ENCODE results near the gene ATP2C1.

DNA sequence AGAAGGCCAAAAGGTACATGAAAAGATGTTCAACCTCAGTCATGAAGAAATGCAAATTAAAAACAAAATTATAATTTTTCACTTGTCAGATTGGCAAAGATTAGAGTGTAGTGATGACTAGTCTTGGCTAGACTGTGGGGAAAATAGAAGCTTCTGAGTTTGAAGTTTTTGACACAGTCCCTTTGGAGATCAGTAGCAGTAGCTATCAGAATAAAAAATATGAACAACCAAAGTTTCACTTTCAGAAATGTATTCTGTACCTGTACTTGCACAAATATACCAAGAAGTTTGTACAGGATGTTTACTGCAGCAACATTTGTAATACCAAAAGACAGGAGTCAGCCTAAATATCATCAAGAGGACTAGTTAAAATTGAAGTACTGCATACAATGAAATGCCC is 14.1 kb downstream of the ATP2C1 start:
- TF ChIP-seq RCOR1 (IDR thresholded peaks at IDR 0.05; ENCODE audit: borderline replicate concordance in 1 of 2, low read depth in 2 of 2, low read length in 2 of 2) (no peak), ZSCAN29 (IDR thresholded peaks at IDR 0.05) (no peak), JUN (IDR thresholded peaks at IDR 0.05; ENCODE audit: borderline replicate concordance, low read depth, low read length) (no peak), JUN (CRISPR knock-in tag; IDR thresholded peaks at IDR 0.05; ENCODE audit: borderline replicate concordance) (no peak), FOXM1 (IDR thresholded peaks at IDR 0.05; ENCODE audit: low read depth) (no peak), FOXM1 (CRISPR knock-in tag; IDR thresholded peaks at IDR 0.05; ENCODE audit: low read depth) (no peak), ATF1 (CRISPR knock-in tag; IDR thresholded peaks at IDR 0.05) (no peak), ATF1 (tag; IDR thresholded peaks at IDR 0.05) (no peak), FOXK1 (CRISPR knock-in tag; IDR thresholded peaks at IDR 0.05; ENCODE audit: borderline replicate concordance) (no peak), RAD21 (CRISPR knock-in tag; conservative IDR thresholded peaks at IDR 0.05 in 1 of 2, IDR thresholded peaks at IDR 0.05 in 1 of 2) (no peak)
- TF ChIP-seq, protein P1, sequence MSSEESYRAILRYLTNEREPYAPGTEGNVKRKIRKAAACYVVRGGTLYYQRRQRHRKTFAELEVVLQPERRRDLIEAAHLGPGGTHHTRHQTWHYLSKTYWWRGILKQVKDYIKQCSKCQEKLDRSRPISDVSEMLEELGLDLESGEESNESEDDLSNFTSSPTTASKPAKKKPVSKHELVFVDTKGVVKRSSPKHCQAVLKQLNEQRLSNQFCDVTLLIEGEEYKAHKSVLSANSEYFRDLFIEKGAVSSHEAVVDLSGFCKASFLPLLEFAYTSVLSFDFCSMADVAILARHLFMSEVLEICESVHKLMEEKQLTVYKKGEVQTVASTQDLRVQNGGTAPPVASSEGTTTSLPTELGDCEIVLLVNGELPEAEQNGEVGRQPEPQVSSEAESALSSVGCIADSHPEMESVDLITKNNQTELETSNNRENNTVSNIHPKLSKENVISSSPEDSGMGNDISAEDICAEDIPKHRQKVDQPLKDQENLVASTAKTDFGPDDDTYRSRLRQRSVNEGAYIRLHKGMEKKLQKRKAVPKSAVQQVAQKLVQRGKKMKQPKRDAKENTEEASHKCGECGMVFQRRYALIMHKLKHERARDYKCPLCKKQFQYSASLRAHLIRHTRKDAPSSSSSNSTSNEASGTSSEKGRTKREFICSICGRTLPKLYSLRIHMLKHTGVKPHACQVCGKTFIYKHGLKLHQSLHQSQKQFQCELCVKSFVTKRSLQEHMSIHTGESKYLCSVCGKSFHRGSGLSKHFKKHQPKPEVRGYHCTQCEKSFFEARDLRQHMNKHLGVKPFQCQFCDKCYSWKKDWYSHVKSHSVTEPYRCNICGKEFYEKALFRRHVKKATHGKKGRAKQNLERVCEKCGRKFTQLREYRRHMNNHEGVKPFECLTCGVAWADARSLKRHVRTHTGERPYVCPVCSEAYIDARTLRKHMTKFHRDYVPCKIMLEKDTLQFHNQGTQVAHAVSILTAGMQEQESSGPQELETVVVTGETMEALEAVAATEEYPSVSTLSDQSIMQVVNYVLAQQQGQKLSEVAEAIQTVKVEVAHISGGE (CRISPR knock-in tag; IDR thresholded peaks at IDR 0.05) = no peak
